Left renal pelvis (tissue), 4 donors: Measurements from ENCODE around the gene ATP11A. TPM values are rescaled to one million over a fixed set of nuclear protein-coding genes. Genes with fewer than 3 reads are reported as not detected.
A peak's percentile ranks its signal among the peaks of the same experiment; 100 is the strongest.

Source experiments
- DNase-seq, 4 donors: peaks; one replicate each; pipeline ENCODE4 v3.0.0-alpha.2; 2013; ENCODE audit warnings: low read depth in 4 of 4, low spot score in 3 of 4
- polyA plus RNA-seq, 4 donors: library from polyadenylated mRNA; unstranded; fragments of 120-200 nt; gene quantifications; one replicate each; pipeline ENCODE4 v1.2.1, GENCODE V29; 2013; ENCODE audit not compliant: insufficient read length in 4 of 4

Gene ATP11A
- polyA plus RNA-seq, result 10 to 100 TPM; 26.6 to 49.9 (median 46.8) TPM

- peak; percentile 68 to 85 (median 82) for DNase-seq
These were observed at the start of gene ATP11A for GRCh38 chr13:112689303-112690245. ATP11A (plus strand) TSS chr13:112690038; CDS start chr13:112690417, 379 bp downstream.

GRCh38 chr13:112641456-112642089, 48.3 kb upstream of the ATP11A start:
- DNase-seq, result no peak

- no peak for DNase-seq
These were observed 47.8 kb upstream of the ATP11A start for GRCh38 chr13:112642090-112642460.

- no peak for DNase-seq
These were observed 45.9 kb upstream of the ATP11A start for GRCh38 chr13:112643759-112644459.

GRCh38 chr13:112645327-112645914, 44.4 kb upstream of the ATP11A start:
- no peak for DNase-seq

GRCh38 chr13:112647256-112647655, 42.6 kb upstream of the ATP11A start:
- no peak for DNase-seq

- no peak for DNase-seq
These were observed 41.7 kb upstream of the ATP11A start for GRCh38 chr13:112648101-112648500.

- no peak for DNase-seq
These were observed 40.7 kb upstream of the ATP11A start for GRCh38 chr13:112648966-112649690.

- no peak for DNase-seq
These were observed 38.5 kb upstream of the ATP11A start for GRCh38 chr13:112651311-112651710.

GRCh38 chr13:112651750-112652511, 37.9 kb upstream of the ATP11A start:
- DNase-seq, result no peak

GRCh38 chr13:112652512-112653070, 37.2 kb upstream of the ATP11A start:
- no peak for DNase-seq

- DNase-seq, result no peak
These were observed 36.8 kb upstream of the ATP11A start for GRCh38 chr13:112653071-112653470.

GRCh38 chr13:112655913-112656312, 33.9 kb upstream of the ATP11A start:
- DNase-seq, result no peak

- peak in 2 of 4 donors; percentile 58 to 64 for DNase-seq
These were observed 31.9 kb upstream of the ATP11A start for GRCh38 chr13:112657850-112658445.

- DNase-seq, result no peak
These were observed 31.0 kb upstream of the ATP11A start for GRCh38 chr13:112658808-112659207.

GRCh38 chr13:112661291-112661690, 28.5 kb upstream of the ATP11A start:
- DNase-seq, result no peak

- no peak for DNase-seq
These were observed 25.2 kb upstream of the ATP11A start for GRCh38 chr13:112664501-112665203.

GRCh38 chr13:112668924-112669323, 20.9 kb upstream of the ATP11A start:
- DNase-seq, result no peak
